NCI-H187 treated with DMSO at 0.1 percent for 48 hours (cell line): ENCODE measurements around the gene CYP24A1.
A peak's percentile ranks its signal among the peaks of the same experiment; 100 is the strongest.
"Not testable (repeated sequence)": the region's sequence is repeated elsewhere in the genome, so short reads cannot be mapped to it uniquely, and the experiment has no call there.

Source experiments
- DNase-seq: peaks from one replicate; lab custom pipeline; 2025; lab: John Stamatoyannopoulos, UW

Gene CYP24A1

DNA sequence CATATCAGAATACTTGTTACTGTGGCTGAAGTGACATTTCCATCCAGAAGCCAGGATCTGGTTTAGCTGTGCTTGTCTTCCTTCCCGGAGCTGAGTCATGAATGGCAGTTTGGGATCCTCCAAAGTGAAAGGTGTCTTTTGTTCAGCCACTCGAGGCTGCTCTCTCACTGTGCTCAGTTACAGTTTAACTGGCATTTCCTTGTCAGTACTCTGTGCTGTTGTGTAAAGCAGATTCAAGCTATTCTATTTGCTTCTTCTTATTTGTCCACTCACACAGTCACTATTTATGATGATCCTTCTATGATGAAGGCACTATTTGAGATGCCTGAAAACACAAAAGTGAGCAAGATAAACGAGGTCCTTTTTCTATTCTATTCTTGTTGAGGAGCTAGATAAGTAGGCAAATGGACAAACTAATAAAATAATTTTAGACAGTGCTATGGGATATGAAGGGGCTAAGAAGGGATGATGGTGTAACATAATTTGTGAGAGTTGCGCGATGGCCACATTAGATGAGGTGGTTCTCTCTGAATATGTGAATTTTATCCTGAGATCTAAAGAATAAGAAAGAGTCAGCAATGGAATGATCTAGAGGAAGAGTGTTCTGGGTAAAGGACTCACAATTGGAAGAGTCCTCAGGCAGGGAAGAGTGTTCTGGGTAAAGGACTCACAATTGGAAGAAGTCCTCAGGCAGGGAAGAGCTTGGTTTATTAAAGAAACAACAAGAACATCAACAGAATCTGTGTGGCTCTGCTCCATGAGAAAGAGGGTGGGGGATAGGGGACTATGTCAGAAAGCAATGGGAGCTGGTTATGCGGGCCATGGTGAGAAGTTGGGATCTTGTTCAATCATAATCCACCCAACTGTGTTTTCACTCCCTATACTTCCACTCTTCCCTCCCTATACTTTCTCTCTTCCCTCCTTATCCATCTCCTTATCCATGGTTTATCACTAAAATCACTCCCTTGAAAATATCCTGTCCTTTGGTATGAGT is 40.1 kb downstream of the CYP24A1 start:
- no peak for DNase-seq

DNA sequence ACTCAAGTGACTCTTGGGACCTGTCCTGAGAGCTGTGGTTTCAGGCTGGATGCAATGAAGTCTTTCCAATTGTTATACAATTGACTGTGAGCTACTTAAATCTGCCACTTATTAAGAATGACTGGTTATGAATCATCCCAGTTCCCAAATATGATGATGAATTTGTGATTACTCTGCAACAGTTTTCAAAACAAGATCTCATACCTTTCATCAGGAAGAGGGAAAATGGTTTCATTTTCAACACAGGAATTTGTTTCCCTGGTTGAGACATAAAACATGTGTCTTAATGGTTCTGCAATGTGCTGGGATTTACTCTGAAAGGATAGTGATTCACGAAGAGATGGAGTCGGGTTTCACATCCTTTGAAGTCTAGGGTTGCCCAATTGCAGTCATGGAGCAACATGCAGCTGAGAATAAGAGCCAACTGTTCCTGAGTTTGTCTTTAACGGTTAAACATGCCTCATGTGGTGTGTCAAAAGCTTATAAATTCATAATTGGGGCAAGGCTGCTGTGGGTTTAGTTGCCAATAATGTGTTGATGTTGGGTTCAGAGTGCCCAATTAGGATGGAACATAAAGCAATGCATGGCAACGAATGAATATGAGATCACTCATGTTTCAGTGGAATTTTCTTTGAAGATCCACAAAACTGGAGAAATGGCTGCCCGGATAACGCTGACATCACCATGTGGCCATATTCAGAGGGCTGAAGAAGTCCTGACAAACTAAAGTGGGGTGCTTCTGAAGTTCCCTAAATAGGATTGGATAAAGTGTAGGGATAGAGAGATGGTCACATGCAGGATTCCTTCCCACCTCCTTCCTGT is 41.0 kb downstream of the CYP24A1 start:
- DNase-seq, result peak; percentile 6

DNA sequence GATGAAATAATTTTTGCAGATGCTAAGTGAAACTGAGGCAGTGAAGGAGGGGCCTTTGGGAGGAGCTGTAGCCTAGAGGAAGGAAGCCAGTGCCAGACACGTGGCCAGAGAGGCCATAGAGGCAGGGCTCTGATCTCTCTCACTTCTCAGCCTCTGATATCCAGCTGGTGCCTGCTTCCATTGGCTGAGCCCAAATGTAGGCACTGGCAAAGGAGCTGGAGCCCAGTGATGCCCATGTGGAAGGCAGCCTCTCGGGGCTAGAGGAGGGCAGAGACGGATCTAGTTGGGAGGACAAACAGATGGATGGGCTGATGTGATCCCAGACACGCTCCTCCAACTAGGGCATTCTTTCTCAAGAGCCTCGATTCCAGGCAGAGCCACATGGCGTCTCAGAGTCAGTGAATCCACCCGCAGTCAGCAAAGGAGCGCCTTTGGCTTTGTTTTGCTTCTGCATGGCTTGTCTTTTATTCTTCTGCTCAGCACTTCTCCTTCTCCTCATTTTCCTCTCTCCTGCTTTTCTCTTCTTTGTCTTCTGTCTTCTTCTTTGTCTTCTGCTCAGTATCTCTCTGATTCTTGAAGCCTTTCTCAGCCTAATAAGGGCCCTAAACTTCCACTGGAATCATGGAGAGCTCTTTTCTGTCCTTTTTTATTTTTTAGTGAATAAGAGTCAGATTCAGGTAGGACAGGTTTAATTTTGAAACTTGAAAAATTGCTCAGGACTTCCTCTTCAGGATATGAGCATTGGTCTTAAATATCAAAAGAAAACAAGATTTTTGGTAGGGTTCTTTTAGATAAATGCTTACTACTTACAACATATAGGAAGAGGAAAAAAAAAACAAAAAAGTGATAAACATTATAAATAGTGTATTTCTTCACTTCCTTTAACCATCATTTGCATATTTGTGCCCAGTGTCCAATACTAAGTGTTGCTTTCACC is 41.8 kb downstream of the CYP24A1 start:
- DNase-seq, result no peak

- not testable (repeated sequence) for DNase-seq
Observed at GRCh38 chr20:54131125-54131524, 42.7 kb downstream of the CYP24A1 start.

- DNase-seq, result no peak
Observed at GRCh38 chr20:54129350-54129749, 44.4 kb downstream of the CYP24A1 start.

DNA sequence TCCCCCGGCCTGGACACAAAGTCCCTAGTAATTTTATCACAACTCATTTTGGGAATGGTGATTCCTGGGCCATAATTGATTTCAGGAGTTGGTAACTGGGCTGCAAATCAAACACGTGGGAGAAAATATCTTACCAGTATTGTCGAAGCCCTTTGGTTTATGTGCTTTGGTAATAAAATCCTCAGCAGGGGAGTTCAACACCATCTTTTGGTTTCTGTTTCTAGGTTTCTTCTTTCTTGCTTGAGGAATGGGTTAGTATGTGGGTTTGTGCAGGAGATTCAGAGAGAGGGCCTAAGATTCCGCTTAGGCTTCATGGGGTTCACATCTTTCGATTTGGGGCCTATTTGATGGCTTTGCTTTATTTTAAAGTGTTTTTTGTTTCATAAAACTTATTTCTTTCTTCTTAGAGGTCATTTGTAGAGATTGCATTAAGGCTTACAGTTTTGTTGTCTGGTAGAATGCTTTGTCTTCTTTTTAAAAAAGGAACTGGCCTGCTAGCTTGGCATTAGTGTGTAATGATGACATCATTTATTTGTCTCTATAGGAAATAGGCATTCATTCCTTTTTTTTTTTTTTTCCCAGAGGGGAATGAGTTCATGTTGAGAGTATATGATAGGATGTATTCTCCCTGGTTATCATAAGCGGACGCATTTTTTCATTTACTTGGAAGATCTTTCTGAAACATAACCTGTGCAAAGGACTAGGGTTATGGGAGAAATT is 45.8 kb downstream of the CYP24A1 start:
- no peak for DNase-seq

DNA sequence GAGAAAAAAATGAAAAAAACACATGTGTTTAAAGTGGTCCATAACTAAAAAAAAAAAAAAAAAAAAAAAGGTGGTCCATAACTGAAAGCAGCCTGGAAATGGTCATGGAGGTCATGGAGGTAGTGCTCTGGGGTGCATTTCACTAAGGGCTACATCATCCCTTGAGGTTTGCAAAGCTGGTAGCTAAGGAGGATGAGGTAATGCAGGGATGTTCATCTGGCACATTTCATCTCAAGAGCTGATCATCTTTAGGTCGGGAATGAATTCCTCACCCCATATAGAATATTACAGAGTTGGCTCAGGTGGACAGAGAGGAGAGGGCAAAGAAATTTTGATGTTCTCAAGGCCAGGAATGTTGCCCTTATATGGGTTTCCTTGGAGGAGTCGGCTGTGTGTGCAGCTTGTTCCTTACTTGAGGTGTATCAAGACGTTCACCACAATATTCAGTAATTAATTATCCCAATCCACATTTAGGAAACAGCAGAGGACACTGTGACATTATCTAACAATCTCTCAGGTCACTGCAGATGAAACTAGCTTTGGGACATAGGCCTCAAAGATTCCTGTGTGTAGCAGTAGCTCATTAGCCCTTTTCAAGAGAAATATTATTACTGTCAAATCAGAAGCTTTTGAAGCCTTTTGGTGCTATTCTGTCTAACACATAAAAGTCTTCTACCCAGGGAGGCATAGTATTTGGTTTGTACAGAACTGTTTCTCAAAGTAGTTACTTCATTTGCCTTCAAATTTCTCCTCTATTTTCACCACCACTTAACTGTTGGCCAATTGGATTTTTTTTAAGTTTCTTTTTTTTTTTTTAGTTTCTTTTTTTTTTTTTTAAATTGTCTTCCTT is 46.8 kb downstream of the CYP24A1 start:
- no peak for DNase-seq

GRCh38 chr20:54126328-54126727 is 47.5 kb downstream of the CYP24A1 start:
- not testable (repeated sequence) for DNase-seq

DNA sequence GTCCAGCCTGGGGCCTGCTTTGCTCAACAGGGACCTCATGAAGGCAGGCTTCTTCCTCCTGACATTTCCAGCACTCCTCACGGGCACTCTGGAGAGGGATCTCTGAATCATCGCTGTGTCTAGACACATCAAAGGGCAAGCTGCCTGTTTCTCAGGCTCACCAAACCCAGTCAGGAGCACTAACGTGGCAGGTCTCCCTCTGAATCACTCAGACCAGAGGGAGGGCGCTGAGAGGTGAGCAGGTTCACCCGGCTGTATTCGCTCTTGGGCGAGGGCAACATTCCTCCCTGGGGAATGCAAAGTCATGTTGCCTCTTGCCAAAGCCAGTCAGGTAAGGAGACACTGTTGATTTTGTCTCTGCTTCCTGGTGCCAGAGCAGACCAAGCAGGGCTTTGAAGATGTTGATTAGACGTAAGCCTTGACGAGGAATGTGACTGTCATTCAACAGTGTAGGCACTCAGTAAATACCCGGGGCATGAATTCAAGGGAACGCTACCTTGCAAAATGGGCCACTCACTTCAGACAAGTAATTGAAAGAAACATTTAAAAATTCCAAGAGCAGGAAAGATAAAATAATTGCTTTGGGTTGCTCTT is 50.1 kb downstream of the CYP24A1 start:
- DNase-seq, result peak; percentile 32

DNA sequence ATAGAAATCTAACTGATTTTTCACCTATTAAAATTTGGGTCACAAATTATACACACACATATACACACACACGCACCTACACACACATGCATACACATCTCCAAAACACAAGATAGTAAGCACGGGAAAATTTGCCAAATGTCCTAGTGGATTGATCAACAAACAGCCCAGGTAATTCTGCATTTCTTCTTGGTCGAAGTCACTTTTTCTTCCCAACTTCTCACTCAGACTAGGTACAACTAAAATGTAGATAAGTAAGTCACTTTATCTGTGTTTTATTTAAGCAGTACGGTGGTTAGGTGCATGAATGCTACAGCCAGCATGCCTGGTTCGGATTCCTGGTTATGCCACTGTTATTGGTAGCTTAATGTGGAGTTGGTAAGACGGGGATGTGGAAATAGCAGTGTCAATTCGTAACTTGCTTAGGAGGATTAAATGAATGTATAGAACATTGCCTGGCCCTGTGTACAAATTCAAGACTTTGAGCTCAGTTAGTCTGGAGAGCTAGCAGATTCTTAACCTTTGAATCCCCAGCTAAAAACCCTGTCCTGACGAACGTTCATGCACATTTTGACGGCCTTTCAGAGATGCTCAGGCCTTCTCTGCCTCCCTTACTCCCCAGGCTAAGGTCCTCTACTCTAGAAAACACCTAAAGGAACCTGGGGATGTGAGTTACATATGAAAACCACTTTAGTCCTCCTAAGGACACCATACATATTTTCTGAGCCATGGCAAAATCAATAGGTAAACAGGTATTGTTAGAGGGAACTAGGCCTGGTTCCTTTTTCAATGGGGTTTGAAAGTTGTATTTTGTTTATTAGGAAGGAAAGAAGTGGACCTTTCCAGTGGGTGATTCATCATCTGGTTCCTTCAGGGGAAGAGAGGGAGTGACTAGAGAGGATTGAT is 50.9 kb downstream of the CYP24A1 start:
- no peak for DNase-seq

GRCh38 chr20:54122189-54122588 is 51.6 kb downstream of the CYP24A1 start:
- no peak for DNase-seq

- DNase-seq, result no peak
Observed at GRCh38 chr20:54119744-54120143, 54.0 kb downstream of the CYP24A1 start.

DNA sequence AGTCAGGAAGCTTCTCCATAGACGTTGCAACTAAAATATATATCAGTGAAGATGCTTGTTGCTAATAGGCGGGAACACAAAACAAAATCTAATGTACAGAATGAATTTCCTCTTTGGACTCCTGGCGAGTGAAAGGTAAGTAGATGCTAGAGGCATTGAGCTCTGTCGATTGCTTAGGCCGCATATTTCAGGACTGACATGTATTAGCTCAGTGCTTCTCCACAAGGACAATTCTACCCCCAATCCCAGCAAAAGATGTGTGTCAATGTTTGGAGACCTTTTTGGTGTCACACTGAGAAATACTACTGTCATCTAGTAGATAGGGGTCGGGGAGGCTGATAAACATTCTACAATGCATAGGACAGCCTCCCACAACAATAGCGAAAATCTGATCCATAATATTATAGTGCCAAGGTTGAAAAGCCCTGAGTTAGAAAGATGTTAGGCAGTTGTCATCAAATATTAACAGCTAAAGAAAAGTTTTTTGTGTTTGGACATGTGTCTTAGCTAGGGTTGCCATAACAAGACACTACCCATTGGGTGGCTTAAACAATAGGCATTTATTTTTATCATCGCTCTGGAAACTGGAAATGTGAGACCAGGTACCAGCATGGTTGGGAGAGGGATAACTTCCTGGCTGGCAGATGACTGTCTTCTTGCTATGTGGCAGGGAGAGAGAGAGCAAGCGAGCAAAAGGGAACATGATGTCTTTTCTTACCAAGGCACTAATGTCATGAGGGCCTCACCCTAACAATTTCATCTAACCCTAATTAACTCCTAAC is 55.4 kb downstream of the CYP24A1 start:
- DNase-seq, result no peak

DNA sequence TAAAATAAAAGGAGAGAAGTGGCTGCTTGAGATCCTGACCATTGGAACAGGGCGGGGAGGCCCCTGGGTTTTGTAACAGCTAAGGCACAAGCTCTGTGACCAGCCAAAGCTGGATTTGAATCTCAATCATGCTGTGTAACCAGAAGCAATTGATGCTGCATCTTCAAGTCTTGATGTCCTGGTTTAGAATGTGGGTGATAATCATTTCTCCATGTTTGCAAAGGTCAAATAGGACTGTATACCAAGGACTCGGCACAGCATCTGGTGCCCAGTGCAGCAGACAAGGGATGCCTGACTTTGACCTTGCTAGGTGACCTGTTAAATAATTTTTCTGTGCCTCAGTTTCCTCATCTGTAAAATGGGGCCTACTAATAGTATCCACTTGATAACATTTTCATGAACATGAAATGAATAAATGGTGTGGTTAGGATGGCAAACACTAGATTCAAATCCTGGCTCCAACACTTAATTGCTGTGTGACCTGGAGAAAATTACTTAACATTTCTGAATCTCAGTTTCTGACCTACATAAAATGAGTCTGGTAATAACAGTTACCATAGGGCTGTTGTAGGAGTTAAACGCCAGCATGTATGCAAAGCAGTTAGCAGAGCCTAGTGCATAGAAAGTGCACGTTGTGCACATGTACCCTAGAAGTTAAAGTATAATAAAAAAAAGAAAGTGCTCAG is 57.1 kb downstream of the CYP24A1 start:
- DNase-seq, result no peak

DNA sequence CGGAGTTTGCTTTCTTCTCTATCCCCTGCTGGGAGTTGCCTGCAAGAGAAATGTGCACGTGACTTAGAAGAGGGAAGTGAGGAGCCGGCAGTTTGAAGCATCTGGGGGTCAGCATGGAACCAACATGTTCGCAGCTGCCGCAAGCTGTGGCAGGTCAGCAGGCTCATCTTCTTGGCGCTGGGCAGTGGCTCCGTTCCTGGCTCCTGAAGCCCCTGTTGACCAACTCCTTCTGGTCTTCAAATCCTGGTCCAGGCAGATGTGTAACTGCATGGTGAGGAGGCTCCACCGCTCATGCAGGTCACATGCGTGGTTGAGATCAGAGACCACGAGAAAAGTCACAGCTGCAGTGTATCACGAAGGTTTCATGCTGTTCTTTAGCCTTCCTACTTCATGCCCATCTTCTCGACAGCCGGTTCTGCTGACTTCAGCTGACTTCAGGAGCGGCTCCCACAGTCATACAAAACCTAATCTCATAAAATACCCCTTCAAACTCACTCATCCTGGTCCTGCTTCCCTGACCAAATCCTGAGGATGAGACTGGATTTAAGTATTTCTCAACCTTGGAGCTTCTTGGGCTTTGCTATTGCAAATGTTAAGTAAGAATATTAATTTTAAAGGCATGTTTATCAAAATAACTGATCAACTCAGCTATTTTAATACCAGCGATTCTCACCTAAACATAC is 58.5 kb downstream of the CYP24A1 start:
- DNase-seq, result no peak

DNA sequence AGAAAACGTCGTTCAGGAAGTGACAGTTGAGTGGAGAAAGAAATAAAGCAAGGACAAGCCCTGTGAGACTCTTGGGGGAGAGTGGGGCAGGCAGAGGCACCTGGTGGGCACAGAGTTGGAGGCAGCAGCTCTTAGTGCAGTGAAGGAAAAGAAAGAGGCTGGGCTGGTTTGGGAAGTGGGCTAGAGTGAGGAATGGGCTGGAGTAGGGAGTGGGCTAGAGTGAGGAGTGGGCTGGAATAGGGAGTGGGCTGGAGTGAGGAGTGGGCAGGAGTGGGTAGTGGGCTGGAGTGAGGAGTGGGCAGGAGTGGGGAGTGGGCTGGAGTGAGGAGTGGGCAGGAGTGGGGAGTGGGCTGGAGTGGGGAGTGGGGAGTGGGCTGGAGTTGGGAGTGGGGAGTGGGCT is 59.7 kb downstream of the CYP24A1 start:
- no peak for DNase-seq

- no peak for DNase-seq
Observed at GRCh38 chr20:54113566-54113965, 60.2 kb downstream of the CYP24A1 start.
